Psoas muscle (tissue), 8 donors: ENCODE measurements around the gene ATIC. TPM values are rescaled to one million over a fixed set of nuclear protein-coding genes. Genes with fewer than 3 reads are reported as not detected.
A peak's percentile ranks its signal among the peaks of the same experiment; 100 is the strongest.

Source experiments
- ATAC-seq, 4 donors: fragments of 200-7000 bp; cut with Tn5 transposase; one replicate each; pipeline ENCODE4 v1.9.1; 2020; ENCODE audit warnings: moderate library complexity in 3 of 4, mild to moderate bottlenecking in 2 of 4
- DNase-seq, 2 donors: peaks; one replicate each; pipeline ENCODE4 v3.0.0-alpha.2; 2020
- H3K27ac ChIP-seq: fragments of 200-600 bp; one replicate; pipeline ENCODE4 v1.8.0; 2022
- H3K27me3 ChIP-seq, 3 donors: fragments of 200-600 bp in 1 of 3; one replicate each; pipeline versions ENCODE4 v1.6.1 to v1.8.0; 2013 to 2022; ENCODE audit warnings: low read length in 2 of 3, mild to moderate bottlenecking in 2 of 3, moderate library complexity in 1 of 3; ENCODE audit not compliant: insufficient read depth in 3 of 3
- H3K36me3 ChIP-seq, 2 donors: fragments of 200-600 bp in 1 of 2; one replicate each; pipeline versions ENCODE4 v1.6.1 to v1.8.0; 2013 to 2022; ENCODE audit warnings: low read depth in 1 of 2, mild to moderate bottlenecking in 1 of 2, moderate library complexity in 1 of 2; ENCODE audit not compliant: insufficient read depth in 1 of 2
- H3K4me1 ChIP-seq: fragments of 200-600 bp; one replicate; pipeline ENCODE4 v1.8.0; 2022
- H3K4me3 ChIP-seq: fragments of 200-600 bp; one replicate; pipeline ENCODE4 v1.8.0; 2022; ENCODE audit warnings: mild to moderate bottlenecking
- H3K9me3 ChIP-seq: fragments of 200-600 bp; one replicate; pipeline ENCODE4 v1.8.0; 2022
- WGBS, 3 donors: extraction: QIAGEN DNeasy Blood & Tissue Kit; methylation state at CpG; one replicate each; pipeline versions ENCODE4 v1.1.6 to v1.1.7; 2013; 5-methylcytosine and 5-hydroxymethylcytosine counted together
- intact Hi-C, 2 donors: fragments of 100-400 bp; cut with DNase I; formaldehyde crosslinking; loops; one replicate each; pipeline versions ENCODE4 v1.11.0 to v1.14.2; 2022
- polyA plus RNA-seq, 3 donors: library from polyadenylated mRNA; stranded (reverse); fragments of 200-250 nt; gene quantifications; one replicate each; pipeline ENCODE4 v1.2.3, GENCODE V29; 2013
- total RNA-seq, 4 donors: library from RNA; stranded (reverse); fragmentation: NEBNext Ultra II Directional in 2 of 4; extraction: Animal tissue kit (Norgen Biotek cat#: 25700) in 2 of 4; gene quantifications; one replicate each; pipeline versions ENCODE4 v1.2.1 to v1.2.4, GENCODE V29; 2021 to 2023
- TF ChIP-seq, protein P1 (sequence below): fragments of 200-600 bp; IDR thresholded peaks from one replicate; pipeline ENCODE4 v1.8.0; 2022; ENCODE audit warnings: antibody characterized with exemption
- donor health status: healthy with polysubstance abuse.
- donor health status: DM: no; HTN: no; CAD: no; lungs with moderate emphysema.
- donor health status: Bipolar disorder and iron deficiency.
- donor health status: healthy.
- donor health status: DM: yes; HTN: yes; CAD: no.
- donor health status: DM: no; HTN: no; CAD: no.
- donor health status: DM: no; HTN: no; CAD: no.
- donor health status: DM: yes; HTN: yes; CAD: no.

The ATIC gene
- total and polyA plus RNA-seq, 7 donors: 50.9 to 147 (median 83.8) TPM

GRCh38 chr2:215352602-215353001, 40.7 kb downstream of the ATIC start:
- DNase-seq (no peak), ATAC-seq (no peak)
- H3K9me3 ChIP-seq: no peaks in the 10 kb centered on the region
- intact Hi-C loops: no loop called here
- H3K4me1 ChIP-seq: no peaks in the 10 kb centered on the region
- WGBS, 3 donors: 32 to 61% (median 50%) methylated on average over 4 of the region's 4 CpGs
- TF ChIP-seq, protein P1, sequence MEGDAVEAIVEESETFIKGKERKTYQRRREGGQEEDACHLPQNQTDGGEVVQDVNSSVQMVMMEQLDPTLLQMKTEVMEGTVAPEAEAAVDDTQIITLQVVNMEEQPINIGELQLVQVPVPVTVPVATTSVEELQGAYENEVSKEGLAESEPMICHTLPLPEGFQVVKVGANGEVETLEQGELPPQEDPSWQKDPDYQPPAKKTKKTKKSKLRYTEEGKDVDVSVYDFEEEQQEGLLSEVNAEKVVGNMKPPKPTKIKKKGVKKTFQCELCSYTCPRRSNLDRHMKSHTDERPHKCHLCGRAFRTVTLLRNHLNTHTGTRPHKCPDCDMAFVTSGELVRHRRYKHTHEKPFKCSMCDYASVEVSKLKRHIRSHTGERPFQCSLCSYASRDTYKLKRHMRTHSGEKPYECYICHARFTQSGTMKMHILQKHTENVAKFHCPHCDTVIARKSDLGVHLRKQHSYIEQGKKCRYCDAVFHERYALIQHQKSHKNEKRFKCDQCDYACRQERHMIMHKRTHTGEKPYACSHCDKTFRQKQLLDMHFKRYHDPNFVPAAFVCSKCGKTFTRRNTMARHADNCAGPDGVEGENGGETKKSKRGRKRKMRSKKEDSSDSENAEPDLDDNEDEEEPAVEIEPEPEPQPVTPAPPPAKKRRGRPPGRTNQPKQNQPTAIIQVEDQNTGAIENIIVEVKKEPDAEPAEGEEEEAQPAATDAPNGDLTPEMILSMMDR: no peak
- no peak overlapping the region for H3K27ac ChIP-seq
- no peak overlapping the region for H3K4me3 ChIP-seq
- H3K36me3 ChIP-seq: peaks cover 4 to 33% of the 10 kb centered on the region in 2 donors
- H3K27me3 ChIP-seq: no peaks in the 10 kb centered on the region

- Histone ChIP-seq H3K36me3 (peaks cover 0 to 11% of the 10 kb centered on the region in 2 donors), H3K27ac (no peak overlapping the region), H3K9me3 (no peaks in the 10 kb centered on the region), H3K4me1 (no peaks in the 10 kb centered on the region), H3K4me3 (no peak overlapping the region), H3K27me3 (no peaks in the 10 kb centered on the region)
- TF ChIP-seq, protein P1: no peak
- WGBS, 3 donors: 64 to 70% (median 65%) methylated on average over 9 of the region's 9 CpGs
- ATAC-seq (peak in 2 of 4 donors; percentile 37 to 59), DNase-seq (no peak)
- intact Hi-C loops: no loop called here
These were observed 43.2 kb downstream of the ATIC start for GRCh38 chr2:215354771-215355695.

DNA sequence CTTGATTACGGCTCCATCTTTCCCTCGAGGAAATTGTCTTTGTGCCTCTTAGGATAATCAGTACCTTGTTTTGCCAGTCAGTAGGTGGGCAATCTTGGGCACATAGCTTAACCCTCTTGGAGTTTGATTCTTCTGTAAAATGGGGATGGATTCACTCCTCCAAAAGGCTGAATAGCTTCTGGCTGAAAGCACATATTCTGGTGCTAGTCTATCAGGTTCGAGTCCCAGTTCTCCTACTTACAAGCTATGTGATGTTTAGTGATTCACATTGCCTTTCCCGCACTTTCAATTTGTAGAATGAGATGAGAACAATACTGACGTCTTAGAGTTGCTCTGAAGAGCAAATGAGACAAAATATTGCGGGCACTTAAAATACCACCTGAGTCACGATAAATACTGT, 43.9 kb downstream of the ATIC start:
- intact Hi-C loops: no loop called here
- no peaks in the 10 kb centered on the region for H3K9me3 ChIP-seq
- H3K27me3 ChIP-seq: no peaks in the 10 kb centered on the region
- H3K4me3 ChIP-seq: no peak overlapping the region
- 94 to 95% (median 94%) methylated on average over 7 of the region's 7 CpGs for WGBS, 3 donors
- DNase-seq (no peak), ATAC-seq (no peak)
- peaks cover 0 to 9% of the 10 kb centered on the region in 2 donors for H3K36me3 ChIP-seq
- no peak overlapping the region for H3K27ac ChIP-seq
- TF ChIP-seq, protein P1: no peak
- H3K4me1 ChIP-seq: no peaks in the 10 kb centered on the region

- peaks cover 0 to 13% of the 10 kb centered on the region in 2 donors for H3K36me3 ChIP-seq
- H3K4me1 ChIP-seq: no peaks in the 10 kb centered on the region
- H3K4me3 ChIP-seq: no peak overlapping the region
- DNase-seq (no peak), ATAC-seq (no peak)
- no peak overlapping the region for H3K27ac ChIP-seq
- intact Hi-C loops: no loop called here
- 92% methylated on average over 7 of the region's 7 CpGs for WGBS, 3 donors
- no peaks in the 10 kb centered on the region for H3K27me3 ChIP-seq
- TF ChIP-seq, protein P1: no peak
- no peaks in the 10 kb centered on the region for H3K9me3 ChIP-seq
These were observed 44.6 kb downstream of the ATIC start for GRCh38 chr2:215356334-215356947.
